Glomerular visceral epithelial cell (primary cell): ENCODE results near the gene MPHOSPH8.
"Not testable (repeated sequence)": the region's sequence is repeated elsewhere in the genome, so short reads cannot be mapped to it uniquely, and the experiment has no call there.

ENCODE experiments used
- DNase-seq: peaks from one replicate; pipeline ENCODE4 v3.0.0-alpha.2; 2016; ENCODE audit errors: extremely low spot score

MPHOSPH8 gene

GRCh38 chr13:19634256-19634740 lies 839 bp downstream of the MPHOSPH8 start:
- DNase-seq: peak; percentile 30

GRCh38 chr13:19635926-19636325 lies 2.5 kb downstream of the MPHOSPH8 start:
- not testable (repeated sequence) for DNase-seq

GRCh38 chr13:19643652-19644051 lies 10.2 kb downstream of the MPHOSPH8 start:
- no peak for DNase-seq

GRCh38 chr13:19645000-19645399 lies 11.5 kb downstream of the MPHOSPH8 start:
- no peak for DNase-seq

- no peak for DNase-seq
Observed at GRCh38 chr13:19646063-19646462, 12.6 kb downstream of the MPHOSPH8 start.

- DNase-seq: no peak
Observed at GRCh38 chr13:19650742-19651141, 17.3 kb downstream of the MPHOSPH8 start.

- DNase-seq: no peak
Observed at GRCh38 chr13:19657872-19658591, 24.6 kb downstream of the MPHOSPH8 start.

- no peak for DNase-seq
Observed at GRCh38 chr13:19658831-19659230, 25.4 kb downstream of the MPHOSPH8 start.

- DNase-seq: no peak
Observed at GRCh38 chr13:19661126-19661525, 27.7 kb downstream of the MPHOSPH8 start.

- no peak for DNase-seq
Observed at GRCh38 chr13:19661561-19661960, 28.1 kb downstream of the MPHOSPH8 start.

- DNase-seq: no peak
Observed at GRCh38 chr13:19663416-19663979, 30.0 kb downstream of the MPHOSPH8 start.

- DNase-seq: no peak
Observed at GRCh38 chr13:19664481-19665230, 31.2 kb downstream of the MPHOSPH8 start.

- DNase-seq: no peak
Observed at GRCh38 chr13:19665427-19665859, 32.0 kb downstream of the MPHOSPH8 start.

- DNase-seq: no peak
Observed at GRCh38 chr13:19668778-19669177, 35.3 kb downstream of the MPHOSPH8 start.

- DNase-seq: no peak
Observed at GRCh38 chr13:19670147-19670546, 36.7 kb downstream of the MPHOSPH8 start.

GRCh38 chr13:19672990-19673389 lies 39.5 kb downstream of the MPHOSPH8 start:
- no peak for DNase-seq

- DNase-seq: no peak
Observed at GRCh38 chr13:19673473-19674430, 40.3 kb downstream of the MPHOSPH8 start.

- DNase-seq: no peak
Observed at GRCh38 chr13:19674898-19675297, 41.4 kb downstream of the MPHOSPH8 start.

GRCh38 chr13:19676168-19676567 lies 42.7 kb downstream of the MPHOSPH8 start:
- no peak for DNase-seq

GRCh38 chr13:19680751-19681150 lies 47.3 kb downstream of the MPHOSPH8 start:
- DNase-seq: no peak

- DNase-seq: no peak
Observed at GRCh38 chr13:19681517-19681916, 48.1 kb downstream of the MPHOSPH8 start.

- no peak for DNase-seq
Observed at GRCh38 chr13:19685034-19685433, 51.6 kb downstream of the MPHOSPH8 start.
